ENCODE data around the gene NUF2.

- no peak for TF ChIP-seq CTCF (IDR thresholded peaks at IDR 0.05)
- TF ChIP-seq POLR2A (IDR thresholded peaks at IDR 0.05): no peak
These were observed 30.2 kb downstream of the NUF2 start for GRCh38 chr1:163351912-163352311.

Measured in upper lobe of left lung (tissue), 4 donors.